ENCODE measurements around the gene DCAF4.

The DCAF4 gene

DNA sequence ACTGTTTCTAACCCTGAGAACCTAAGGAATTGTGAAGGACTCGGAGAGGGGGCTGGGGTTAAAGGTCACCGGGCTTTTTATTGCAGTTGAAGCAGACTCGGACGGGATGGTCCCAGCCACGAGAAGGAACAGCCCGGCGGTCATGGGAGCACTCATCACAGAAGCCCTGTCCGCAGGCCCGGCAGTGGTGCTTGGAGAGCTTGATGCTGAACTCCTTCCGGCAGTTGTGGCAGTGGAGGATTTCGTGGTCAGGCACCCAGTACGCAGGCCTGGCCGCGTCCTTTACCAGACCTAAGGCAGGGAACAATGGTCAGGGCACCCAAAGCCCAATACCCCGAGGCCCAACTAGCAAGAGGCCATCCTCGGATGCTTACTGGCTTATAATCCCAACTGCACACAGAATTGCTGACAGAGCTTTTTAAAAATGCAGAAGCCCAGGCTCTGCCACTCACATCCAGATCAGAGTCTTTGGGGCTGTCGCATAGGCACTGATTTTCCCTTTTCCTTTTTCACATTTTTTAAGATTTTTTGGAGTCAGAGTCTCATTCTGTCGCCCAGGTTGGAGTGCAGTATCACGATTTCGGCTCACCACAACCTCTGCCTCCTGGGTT lies 44.7 kb downstream of the DCAF4 start:
- in situ Hi-C loops (cut with HindIII; ENCODE audit: low sequenced_read_pairs): no loop called here
- no peak for DNase-seq (ENCODE audit: low read depth)
- no peak overlapping the region for H3K4me3 ChIP-seq (ENCODE audit: low read depth, low read length)
- TF ChIP-seq, protein P1, sequence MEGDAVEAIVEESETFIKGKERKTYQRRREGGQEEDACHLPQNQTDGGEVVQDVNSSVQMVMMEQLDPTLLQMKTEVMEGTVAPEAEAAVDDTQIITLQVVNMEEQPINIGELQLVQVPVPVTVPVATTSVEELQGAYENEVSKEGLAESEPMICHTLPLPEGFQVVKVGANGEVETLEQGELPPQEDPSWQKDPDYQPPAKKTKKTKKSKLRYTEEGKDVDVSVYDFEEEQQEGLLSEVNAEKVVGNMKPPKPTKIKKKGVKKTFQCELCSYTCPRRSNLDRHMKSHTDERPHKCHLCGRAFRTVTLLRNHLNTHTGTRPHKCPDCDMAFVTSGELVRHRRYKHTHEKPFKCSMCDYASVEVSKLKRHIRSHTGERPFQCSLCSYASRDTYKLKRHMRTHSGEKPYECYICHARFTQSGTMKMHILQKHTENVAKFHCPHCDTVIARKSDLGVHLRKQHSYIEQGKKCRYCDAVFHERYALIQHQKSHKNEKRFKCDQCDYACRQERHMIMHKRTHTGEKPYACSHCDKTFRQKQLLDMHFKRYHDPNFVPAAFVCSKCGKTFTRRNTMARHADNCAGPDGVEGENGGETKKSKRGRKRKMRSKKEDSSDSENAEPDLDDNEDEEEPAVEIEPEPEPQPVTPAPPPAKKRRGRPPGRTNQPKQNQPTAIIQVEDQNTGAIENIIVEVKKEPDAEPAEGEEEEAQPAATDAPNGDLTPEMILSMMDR (IDR thresholded peaks at IDR 0.05; ENCODE audit: low read depth, low read length, missing control alignments): no peak

DNA sequence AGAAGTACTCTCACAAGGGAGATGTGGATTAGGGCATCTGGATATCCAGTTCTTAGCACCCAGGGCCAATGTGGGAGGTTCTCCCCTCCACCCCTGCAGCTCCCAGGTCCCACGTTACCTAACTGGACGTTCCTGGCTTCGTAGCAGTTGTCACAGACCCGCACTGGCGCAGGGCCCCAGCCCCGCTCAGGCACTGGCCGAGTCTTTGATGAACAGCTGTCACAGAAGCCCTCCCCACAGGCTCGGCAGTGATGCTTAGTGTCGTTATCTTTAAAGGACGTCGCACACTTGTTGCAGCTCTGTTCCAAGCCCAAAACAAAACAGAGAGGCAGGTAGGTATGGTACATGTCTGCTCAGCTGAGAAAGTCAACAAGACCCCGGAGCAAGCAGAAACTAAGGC lies 48.4 kb downstream of the DCAF4 start:
- DNase-seq (ENCODE audit: low read depth): no peak
- TF ChIP-seq, protein P1 (IDR thresholded peaks at IDR 0.05; ENCODE audit: low read depth, low read length, missing control alignments): no peak
- in situ Hi-C loops (cut with HindIII; ENCODE audit: low sequenced_read_pairs): no loop called here
- no peak overlapping the region for H3K4me3 ChIP-seq (ENCODE audit: low read depth, low read length)

DNA sequence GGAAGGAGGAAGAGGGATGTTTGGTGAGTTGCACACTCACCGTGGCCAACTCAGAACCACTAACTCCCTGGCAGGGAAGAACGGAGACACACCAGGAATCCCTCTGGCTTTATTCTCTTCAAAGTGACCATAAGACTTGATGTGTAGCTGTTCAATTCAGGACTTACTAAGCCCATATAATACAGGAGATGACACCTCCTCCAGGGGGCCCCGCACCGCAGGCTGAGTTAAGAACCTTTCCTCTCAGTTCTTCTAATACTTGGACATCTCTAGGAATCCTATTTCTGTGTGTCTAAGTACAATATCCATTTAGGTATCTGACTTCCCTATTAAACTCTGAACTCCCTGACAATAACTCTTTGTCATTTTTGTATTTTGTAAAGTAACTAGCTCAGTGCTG lies 49.5 kb downstream of the DCAF4 start:
- no peak overlapping the region for H3K4me3 ChIP-seq (ENCODE audit: low read depth, low read length)
- TF ChIP-seq, protein P1 (IDR thresholded peaks at IDR 0.05; ENCODE audit: low read depth, low read length, missing control alignments): no peak
- in situ Hi-C loops (cut with HindIII; ENCODE audit: low sequenced_read_pairs): no loop called here
- DNase-seq (ENCODE audit: low read depth): no peak

DNA sequence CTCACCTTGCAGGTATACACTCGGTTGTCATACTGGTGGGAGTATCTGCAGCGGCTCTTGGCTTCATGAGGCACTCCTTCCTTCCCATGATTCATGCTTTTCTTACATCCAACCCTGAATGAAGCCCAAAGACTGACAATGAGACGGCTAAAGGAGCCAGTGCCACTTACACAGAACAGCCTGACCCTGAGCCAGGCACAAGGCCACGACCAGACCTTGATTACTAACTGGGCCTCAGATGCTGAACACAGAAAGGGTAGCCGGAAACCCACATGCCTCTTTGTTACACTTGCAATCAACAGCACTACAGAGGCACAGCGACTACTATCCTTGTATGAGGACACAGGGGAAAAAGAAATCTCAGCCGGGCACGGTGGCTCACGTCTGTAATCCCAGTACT lies 52.6 kb downstream of the DCAF4 start:
- H3K4me3 ChIP-seq (ENCODE audit: low read depth, low read length): no peak overlapping the region
- no peak for DNase-seq (ENCODE audit: low read depth)
- TF ChIP-seq, protein P1 (IDR thresholded peaks at IDR 0.05; ENCODE audit: low read depth, low read length, missing control alignments): no peak
- in situ Hi-C loops (cut with HindIII; ENCODE audit: low sequenced_read_pairs): no loop called here

DNA sequence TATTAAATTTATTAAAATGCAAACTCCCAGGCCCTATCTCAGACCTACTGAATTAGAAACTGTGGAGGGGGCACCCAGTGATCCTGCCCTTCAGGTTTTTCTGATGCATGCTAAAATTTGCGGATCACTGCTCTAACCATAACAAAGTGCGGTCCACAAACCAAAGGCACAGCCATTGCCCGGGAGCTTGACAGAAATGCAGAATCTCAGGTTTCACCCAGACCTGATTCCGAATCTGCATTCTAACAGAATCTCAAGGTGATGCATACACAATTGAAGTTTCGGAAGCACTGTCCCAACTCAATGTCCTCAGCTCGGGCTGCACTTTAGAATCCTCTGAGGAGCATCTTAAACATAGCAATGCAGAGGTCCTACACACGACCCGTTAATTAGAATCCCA lies 54.6 kb downstream of the DCAF4 start:
- no peak for DNase-seq (ENCODE audit: low read depth)
- no peak overlapping the region for H3K4me3 ChIP-seq (ENCODE audit: low read depth, low read length)
- TF ChIP-seq, protein P1 (IDR thresholded peaks at IDR 0.05; ENCODE audit: low read depth, low read length, missing control alignments): no peak
- in situ Hi-C loops (cut with HindIII; ENCODE audit: low sequenced_read_pairs): no loop called here

DNA sequence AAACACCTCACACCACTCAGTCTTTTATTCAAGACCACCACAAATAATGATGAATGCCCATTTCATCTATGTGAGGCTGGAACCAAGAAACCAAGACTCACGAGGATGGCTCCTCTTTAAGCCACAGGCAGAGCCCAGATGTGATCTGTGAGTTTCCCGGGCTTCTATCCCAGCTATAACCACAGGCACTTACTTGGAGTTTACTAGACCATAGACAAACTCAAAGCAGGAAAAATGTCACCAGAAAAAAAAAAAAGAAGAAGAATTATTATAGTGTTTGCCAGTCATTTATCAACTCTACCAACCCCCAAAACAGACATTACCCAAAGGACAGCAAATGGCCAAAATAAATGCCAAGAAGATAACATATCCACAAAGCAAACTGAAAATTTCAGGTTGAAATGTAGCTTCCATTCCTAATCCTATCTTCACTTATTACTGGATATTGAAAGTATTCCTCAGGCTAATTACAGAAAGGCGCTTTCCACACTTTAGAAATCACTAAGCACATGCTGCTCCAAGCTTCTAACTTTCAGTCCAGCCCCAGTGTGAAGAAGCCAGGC lies 56.0 kb downstream of the DCAF4 start:
- DNase-seq (ENCODE audit: low read depth): no peak
- TF ChIP-seq, protein P1 (IDR thresholded peaks at IDR 0.05; ENCODE audit: low read depth, low read length, missing control alignments): no peak
- in situ Hi-C loops (cut with HindIII; ENCODE audit: low sequenced_read_pairs): no loop called here

More for the DNA sequence above, 56.0 kb downstream of the DCAF4 start:
- no peak overlapping the region for H3K4me3 ChIP-seq (ENCODE audit: low read depth, low read length)

Measured in astrocyte of the cerebellum (primary cell).